ENCODE results near the gene TMEM63B. TPM values are rescaled to one million over a fixed set of nuclear protein-coding genes. Genes with fewer than 3 reads are reported as not detected.

Gene TMEM63B
- total RNA-seq, 1 donor from 2014 or later = 33.4 TPM

DNA sequence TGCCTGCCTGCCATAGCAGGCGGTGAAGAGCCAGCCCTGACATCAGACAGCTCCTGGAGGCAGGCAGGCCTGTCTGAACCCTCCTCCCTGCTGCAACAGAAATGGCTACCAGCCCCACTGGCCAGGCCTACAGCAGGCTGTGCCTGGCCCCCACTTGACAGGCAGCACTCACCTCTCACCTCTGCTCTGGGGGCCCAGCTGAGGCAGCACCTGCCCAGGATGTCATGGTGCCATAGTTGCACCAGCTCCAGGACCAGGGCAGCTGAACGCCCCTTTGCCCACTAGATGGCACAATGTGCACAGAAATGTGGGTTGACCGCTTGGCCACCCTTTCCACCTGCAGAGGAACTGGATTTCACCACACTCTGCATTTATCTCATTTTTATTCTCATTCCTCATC, 30.7 kb upstream of the TMEM63B start:
- H3K4me1 Mint-ChIP-seq (ENCODE audit: unreplicated experiment) = peaks cover 7% of the 10 kb centered on the region

GRCh38 chr6:44097782-44098317, 29.5 kb upstream of the TMEM63B start:
- Mint-ChIP-seq H3K27ac (ENCODE audit: unreplicated experiment) (no peak overlapping the region), H3K4me1 (ENCODE audit: unreplicated experiment) (peaks cover 7% of the 10 kb centered on the region), H3K4me3 (ENCODE audit: unreplicated experiment) (no peak overlapping the region), H3K9me3 (ENCODE audit: unreplicated experiment) (no peaks in the 10 kb centered on the region), H3K36me3 (ENCODE audit: low read depth, unreplicated experiment) (peaks cover 4% of the 10 kb centered on the region), H3K27me3 (ENCODE audit: unreplicated experiment) (peaks cover 11% of the 10 kb centered on the region)
- no peak for DNase-seq (ENCODE audit: low spot score)
- TF ChIP-seq, protein P1, sequence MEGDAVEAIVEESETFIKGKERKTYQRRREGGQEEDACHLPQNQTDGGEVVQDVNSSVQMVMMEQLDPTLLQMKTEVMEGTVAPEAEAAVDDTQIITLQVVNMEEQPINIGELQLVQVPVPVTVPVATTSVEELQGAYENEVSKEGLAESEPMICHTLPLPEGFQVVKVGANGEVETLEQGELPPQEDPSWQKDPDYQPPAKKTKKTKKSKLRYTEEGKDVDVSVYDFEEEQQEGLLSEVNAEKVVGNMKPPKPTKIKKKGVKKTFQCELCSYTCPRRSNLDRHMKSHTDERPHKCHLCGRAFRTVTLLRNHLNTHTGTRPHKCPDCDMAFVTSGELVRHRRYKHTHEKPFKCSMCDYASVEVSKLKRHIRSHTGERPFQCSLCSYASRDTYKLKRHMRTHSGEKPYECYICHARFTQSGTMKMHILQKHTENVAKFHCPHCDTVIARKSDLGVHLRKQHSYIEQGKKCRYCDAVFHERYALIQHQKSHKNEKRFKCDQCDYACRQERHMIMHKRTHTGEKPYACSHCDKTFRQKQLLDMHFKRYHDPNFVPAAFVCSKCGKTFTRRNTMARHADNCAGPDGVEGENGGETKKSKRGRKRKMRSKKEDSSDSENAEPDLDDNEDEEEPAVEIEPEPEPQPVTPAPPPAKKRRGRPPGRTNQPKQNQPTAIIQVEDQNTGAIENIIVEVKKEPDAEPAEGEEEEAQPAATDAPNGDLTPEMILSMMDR (IDR thresholded peaks at IDR 0.05; ENCODE audit: unreplicated experiment) = no peak

More for the DNA sequence above, 30.7 kb upstream of the TMEM63B start:
- H3K27me3 Mint-ChIP-seq (ENCODE audit: unreplicated experiment) = peaks cover 9% of the 10 kb centered on the region
- peak; percentile 76 for DNase-seq (ENCODE audit: low spot score)
- TF ChIP-seq, protein P1 (IDR thresholded peaks at IDR 0.05; ENCODE audit: unreplicated experiment) = peak; percentile 59
- peak overlapping the region; percentile 60 for H3K4me3 Mint-ChIP-seq (ENCODE audit: unreplicated experiment)
- H3K27ac Mint-ChIP-seq (ENCODE audit: unreplicated experiment) = no peak overlapping the region
- peaks cover 4% of the 10 kb centered on the region for H3K36me3 Mint-ChIP-seq (ENCODE audit: low read depth, unreplicated experiment)
- H3K9me3 Mint-ChIP-seq (ENCODE audit: unreplicated experiment) = no peaks in the 10 kb centered on the region

DNA sequence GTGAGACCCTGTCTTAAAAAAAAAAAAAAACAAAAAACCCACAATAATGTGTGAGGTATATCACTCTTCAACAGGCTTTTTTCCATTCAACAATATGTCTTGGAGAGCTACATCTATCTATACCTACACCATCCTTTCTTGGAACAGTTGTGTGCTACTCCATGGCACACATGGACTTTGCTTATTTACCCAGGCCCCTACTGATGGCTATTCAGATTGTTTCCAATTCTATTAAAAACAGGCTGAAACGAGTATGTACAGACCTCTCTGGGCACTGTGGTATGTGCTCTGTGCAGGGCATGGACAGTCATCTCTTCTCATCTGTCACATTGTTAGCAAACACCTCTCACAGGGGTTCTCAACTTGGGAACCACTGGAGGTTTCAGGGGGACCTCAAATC, 28.2 kb upstream of the TMEM63B start:
- H3K9me3 Mint-ChIP-seq (ENCODE audit: unreplicated experiment) = no peaks in the 10 kb centered on the region
- TF ChIP-seq, protein P1 (IDR thresholded peaks at IDR 0.05; ENCODE audit: unreplicated experiment) = no peak
- peaks cover 4% of the 10 kb centered on the region for H3K36me3 Mint-ChIP-seq (ENCODE audit: low read depth, unreplicated experiment)
- no peak for DNase-seq (ENCODE audit: low spot score)
- H3K4me1 Mint-ChIP-seq (ENCODE audit: unreplicated experiment) = peaks cover 7% of the 10 kb centered on the region
- H3K27me3 Mint-ChIP-seq (ENCODE audit: unreplicated experiment) = peaks cover 11% of the 10 kb centered on the region
- no peak overlapping the region for H3K4me3 Mint-ChIP-seq (ENCODE audit: unreplicated experiment)
- no peak overlapping the region for H3K27ac Mint-ChIP-seq (ENCODE audit: unreplicated experiment)

- peak; percentile 58 for DNase-seq (ENCODE audit: low spot score)
- H3K4me1 Mint-ChIP-seq (ENCODE audit: unreplicated experiment) = peaks cover 12% of the 10 kb centered on the region
- H3K4me3 Mint-ChIP-seq (ENCODE audit: unreplicated experiment) = no peak overlapping the region
- H3K9me3 Mint-ChIP-seq (ENCODE audit: unreplicated experiment) = no peaks in the 10 kb centered on the region
- H3K36me3 Mint-ChIP-seq (ENCODE audit: low read depth, unreplicated experiment) = no peaks in the 10 kb centered on the region
- H3K27me3 Mint-ChIP-seq (ENCODE audit: unreplicated experiment) = peaks cover 8% of the 10 kb centered on the region
- TF ChIP-seq, protein P1 (IDR thresholded peaks at IDR 0.05; ENCODE audit: unreplicated experiment) = peak; percentile 57
- no peak overlapping the region for H3K27ac Mint-ChIP-seq (ENCODE audit: unreplicated experiment)
Observed at GRCh38 chr6:44100088-44100550, 27.2 kb upstream of the TMEM63B start.

- peaks cover 4% of the 10 kb centered on the region for H3K27me3 Mint-ChIP-seq (ENCODE audit: unreplicated experiment)
- H3K36me3 Mint-ChIP-seq (ENCODE audit: low read depth, unreplicated experiment) = peaks cover 5% of the 10 kb centered on the region
- peaks cover 12% of the 10 kb centered on the region for H3K4me1 Mint-ChIP-seq (ENCODE audit: unreplicated experiment)
- no peak overlapping the region for H3K4me3 Mint-ChIP-seq (ENCODE audit: unreplicated experiment)
- DNase-seq (ENCODE audit: low spot score) = no peak
- no peaks in the 10 kb centered on the region for H3K9me3 Mint-ChIP-seq (ENCODE audit: unreplicated experiment)
- TF ChIP-seq, protein P1 (IDR thresholded peaks at IDR 0.05; ENCODE audit: unreplicated experiment) = no peak
- no peak overlapping the region for H3K27ac Mint-ChIP-seq (ENCODE audit: unreplicated experiment)
Observed at GRCh38 chr6:44101832-44102231, 25.5 kb upstream of the TMEM63B start.
